Cardiac muscle cell (in vitro differentiated cells and primary cell): Measurements from ENCODE around the gene SERPINA5. TPM values are rescaled to one million over a fixed set of nuclear protein-coding genes. Genes with fewer than 3 reads are reported as not detected.

Experiments used
- DNase-seq, 2 donors: peaks; one replicate each; pipeline versions ENCODE4 v3.0.0 to v3.0.0-alpha.2; 2010 to 2017; ENCODE audit warnings: low read depth in 1 of 2, low spot score in 1 of 2
- H3K27ac ChIP-seq: fragments of 200-600 bp; sonication (generic); 2 replicates; pipeline ENCODE4 v1.5.1; 2016
- H3K27me3 ChIP-seq: fragments of 200-600 bp; sonication (generic); 2 replicates; pipeline ENCODE4 v1.6.0; 2016; ENCODE audit warnings: control low read depth
- H3K36me3 ChIP-seq: fragments of 200-600 bp; sonication (generic); 2 replicates; pipeline ENCODE4 v1.5.1; 2016; ENCODE audit warnings: control low read depth
- H3K4me1 ChIP-seq: fragments of 200-600 bp; sonication (generic); 2 replicates; pipeline ENCODE4 v1.8.1; 2017; ENCODE audit warnings: low read depth, mild to moderate bottlenecking, mixed run types
- H3K4me3 ChIP-seq: fragments of 200-600 bp; sonication (generic); 2 replicates; pipeline ENCODE4 v1.5.1; 2016; ENCODE audit warnings: mild to moderate bottlenecking
- H3K9me3 ChIP-seq: fragments of 200-600 bp; sonication (generic); 2 replicates; pipeline ENCODE4 v1.5.1; 2017; ENCODE audit warnings: low read depth, mild to moderate bottlenecking, control low read depth
- polyA plus RNA-seq: library from polyadenylated mRNA; unstranded; fragments of >200 nt; fragmentation: Nextera tagmentation; extraction: Ambion mirVana; gene quantifications from 2 replicates; pipeline ENCODE4 v1.2.1, GENCODE V29; 2016
- total RNA-seq: library from RNA; depleted of rRNA; stranded (reverse); fragments of >200 nt; gene quantifications from 2 replicates; pipeline ENCODE4 v1.2.3, GENCODE V29; 2016
- TF ChIP-seq, protein P1 (sequence below): IDR thresholded peaks from 2 replicates; pipeline ENCODE4 v1.5.1; 2012; ENCODE audit warnings: low read depth, mild to moderate bottlenecking, low read length

The SERPINA5 gene
- total and polyA plus RNA-seq, 2 experiments from 2014 or later: not detected

DNA sequence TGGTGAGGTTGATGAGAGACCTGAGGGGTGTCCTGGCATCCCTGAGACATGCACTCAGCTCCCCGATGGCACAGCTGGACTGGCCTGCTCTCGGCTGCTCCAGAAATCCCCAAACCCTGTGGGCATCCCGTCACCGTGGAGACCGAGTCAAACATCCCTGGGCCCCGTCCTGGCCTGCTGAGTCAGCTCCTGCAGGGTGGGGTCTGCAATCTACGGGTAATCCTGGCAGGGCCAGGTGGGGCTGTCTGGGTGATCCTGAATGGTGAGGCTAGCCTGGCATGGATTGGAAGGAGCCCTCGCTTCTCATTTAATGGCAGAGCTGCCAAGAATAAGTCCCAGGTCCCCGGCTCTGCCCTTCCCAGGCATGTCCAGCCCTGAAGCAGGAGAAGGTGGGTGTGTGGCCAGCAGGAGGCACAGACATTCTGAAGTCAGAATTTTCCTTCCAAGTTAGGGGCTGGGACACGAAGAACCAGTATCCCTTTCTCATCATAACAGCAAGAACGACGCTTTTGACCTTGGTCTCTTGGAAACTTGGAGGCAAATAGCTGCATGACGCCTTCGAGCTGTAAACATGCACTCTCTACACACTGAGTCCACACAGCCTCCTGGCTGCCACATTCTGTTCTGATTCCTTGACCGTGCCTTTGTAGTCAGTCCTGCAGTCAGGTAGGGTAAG is 37.6 kb upstream of the SERPINA5 start:
- Histone ChIP-seq H3K36me3 (no peaks in the 10 kb centered on the region), H3K27ac (no peak overlapping the region), H3K27me3 (no peaks in the 10 kb centered on the region), H3K4me3 (no peak overlapping the region), H3K4me1 (no peaks in the 10 kb centered on the region), H3K9me3 (no peaks in the 10 kb centered on the region)
- TF ChIP-seq, protein P1, sequence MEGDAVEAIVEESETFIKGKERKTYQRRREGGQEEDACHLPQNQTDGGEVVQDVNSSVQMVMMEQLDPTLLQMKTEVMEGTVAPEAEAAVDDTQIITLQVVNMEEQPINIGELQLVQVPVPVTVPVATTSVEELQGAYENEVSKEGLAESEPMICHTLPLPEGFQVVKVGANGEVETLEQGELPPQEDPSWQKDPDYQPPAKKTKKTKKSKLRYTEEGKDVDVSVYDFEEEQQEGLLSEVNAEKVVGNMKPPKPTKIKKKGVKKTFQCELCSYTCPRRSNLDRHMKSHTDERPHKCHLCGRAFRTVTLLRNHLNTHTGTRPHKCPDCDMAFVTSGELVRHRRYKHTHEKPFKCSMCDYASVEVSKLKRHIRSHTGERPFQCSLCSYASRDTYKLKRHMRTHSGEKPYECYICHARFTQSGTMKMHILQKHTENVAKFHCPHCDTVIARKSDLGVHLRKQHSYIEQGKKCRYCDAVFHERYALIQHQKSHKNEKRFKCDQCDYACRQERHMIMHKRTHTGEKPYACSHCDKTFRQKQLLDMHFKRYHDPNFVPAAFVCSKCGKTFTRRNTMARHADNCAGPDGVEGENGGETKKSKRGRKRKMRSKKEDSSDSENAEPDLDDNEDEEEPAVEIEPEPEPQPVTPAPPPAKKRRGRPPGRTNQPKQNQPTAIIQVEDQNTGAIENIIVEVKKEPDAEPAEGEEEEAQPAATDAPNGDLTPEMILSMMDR: no peak
- DNase-seq: no peak

DNA sequence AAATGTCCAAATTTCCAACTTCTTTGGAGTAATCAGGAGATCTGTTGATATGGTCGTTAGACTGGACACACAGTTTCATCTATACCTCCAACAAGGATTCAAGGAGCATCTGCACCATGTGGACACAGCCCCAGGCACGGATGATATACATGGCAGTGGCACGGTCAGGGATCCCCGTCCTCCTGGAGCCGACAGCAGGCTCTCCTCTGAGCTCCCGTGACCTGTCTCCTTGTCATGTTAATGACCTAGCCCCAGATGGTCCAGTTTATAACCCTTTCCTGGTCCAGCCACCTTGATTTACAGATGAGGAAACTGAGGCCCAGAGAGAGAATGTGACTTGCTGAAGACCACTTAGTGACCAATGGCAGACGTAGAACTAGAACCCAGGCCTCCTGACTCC is 36.5 kb upstream of the SERPINA5 start:
- Histone ChIP-seq H3K27me3 (no peaks in the 10 kb centered on the region), H3K4me3 (no peak overlapping the region), H3K9me3 (no peaks in the 10 kb centered on the region), H3K36me3 (no peaks in the 10 kb centered on the region), H3K27ac (no peak overlapping the region), H3K4me1 (no peaks in the 10 kb centered on the region)
- DNase-seq: no peak
- TF ChIP-seq, protein P1: no peak

DNA sequence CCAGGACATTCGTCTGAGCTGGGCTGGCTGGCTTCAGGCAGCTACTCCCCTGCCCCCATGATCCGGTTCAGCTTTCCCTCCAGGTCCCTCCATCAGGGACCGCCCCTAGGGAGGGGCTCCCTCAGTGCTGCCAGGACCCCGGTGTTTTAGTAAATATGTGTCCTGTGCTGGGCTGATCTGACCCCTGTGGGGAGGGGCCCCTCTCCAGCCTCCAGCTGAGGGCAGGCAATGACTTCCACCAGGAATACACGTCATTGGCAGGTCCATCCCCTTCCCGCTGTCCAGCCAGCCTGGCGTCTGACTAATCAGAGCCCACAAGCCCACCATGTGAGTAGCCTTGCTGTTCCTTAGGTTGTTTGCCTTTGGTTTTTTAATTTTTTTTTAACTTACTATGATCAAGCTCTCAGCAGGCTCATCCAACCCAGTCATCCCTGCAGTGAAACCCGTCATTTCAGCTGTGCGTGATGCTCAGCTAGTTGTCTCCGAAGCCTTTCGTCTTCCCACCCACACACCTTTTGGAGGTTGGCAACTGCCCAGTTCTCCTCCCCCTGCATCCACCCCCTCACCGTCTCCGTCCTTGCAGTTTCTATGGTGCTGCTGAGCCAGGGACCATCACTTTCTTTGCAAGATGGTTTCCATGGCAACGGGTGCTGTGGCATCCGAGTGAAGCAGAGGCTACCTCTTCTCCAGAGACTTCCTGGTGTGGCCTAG is 35.9 kb upstream of the SERPINA5 start:
- no peak overlapping the region for H3K4me3 ChIP-seq
- no peaks in the 10 kb centered on the region for H3K27me3 ChIP-seq
- H3K36me3 ChIP-seq: no peaks in the 10 kb centered on the region
- H3K27ac ChIP-seq: no peak overlapping the region
- H3K9me3 ChIP-seq: no peaks in the 10 kb centered on the region
- TF ChIP-seq, protein P1: no peak
- no peaks in the 10 kb centered on the region for H3K4me1 ChIP-seq
- DNase-seq: peak in 1 of 2 donors; percentile 40

DNA sequence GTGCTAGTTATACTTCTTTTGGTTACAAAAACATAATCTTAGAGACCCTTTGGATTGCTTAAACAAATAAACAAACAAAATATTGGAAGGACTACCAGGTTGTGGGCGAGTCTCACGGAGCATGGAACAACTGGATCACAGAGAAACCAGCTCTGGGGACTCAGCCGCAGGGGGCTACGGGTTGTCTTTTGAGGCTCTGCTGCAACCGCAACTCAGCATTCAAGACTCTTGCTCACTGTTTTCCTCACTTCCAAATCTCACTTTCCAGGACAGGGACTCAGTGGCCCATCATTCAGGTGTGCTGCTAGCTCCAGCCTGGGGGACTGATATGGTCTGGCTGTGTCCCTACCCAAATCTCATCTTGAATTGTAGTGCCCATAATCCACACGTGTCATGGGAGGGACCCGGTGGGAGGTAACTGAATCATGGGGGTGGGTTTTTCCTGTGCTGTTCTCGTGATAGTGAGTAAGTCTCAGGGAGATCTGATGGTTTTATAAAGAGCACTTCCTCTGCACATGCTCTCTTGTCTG is 34.0 kb upstream of the SERPINA5 start:
- DNase-seq: no peak
- H3K4me1 ChIP-seq: no peaks in the 10 kb centered on the region
- no peak overlapping the region for H3K27ac ChIP-seq
- H3K36me3 ChIP-seq: no peaks in the 10 kb centered on the region
- TF ChIP-seq, protein P1: no peak
- H3K27me3 ChIP-seq: no peaks in the 10 kb centered on the region
- H3K9me3 ChIP-seq: no peaks in the 10 kb centered on the region
- no peak overlapping the region for H3K4me3 ChIP-seq

DNA sequence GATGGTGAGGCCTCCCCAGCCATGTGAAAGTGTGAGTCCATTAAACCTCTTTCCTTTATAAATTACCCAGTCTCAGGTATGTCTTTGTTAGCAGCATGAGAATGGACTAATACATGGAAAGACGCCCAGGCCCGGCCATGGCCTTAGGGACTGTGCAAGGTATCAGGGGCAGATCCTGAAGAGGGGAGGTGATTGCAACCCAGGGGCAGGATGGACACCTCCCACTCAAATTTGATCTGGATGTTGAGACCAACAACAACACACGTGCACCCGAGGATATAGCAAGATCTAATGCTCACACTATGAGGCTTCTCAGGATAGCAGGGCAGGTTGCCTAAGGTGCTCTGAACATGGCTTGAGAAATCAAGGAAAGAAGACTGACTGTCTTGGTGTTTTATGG is 33.5 kb upstream of the SERPINA5 start:
- H3K4me1 ChIP-seq: no peaks in the 10 kb centered on the region
- H3K27ac ChIP-seq: no peak overlapping the region
- H3K36me3 ChIP-seq: no peaks in the 10 kb centered on the region
- TF ChIP-seq, protein P1: no peak
- H3K27me3 ChIP-seq: no peaks in the 10 kb centered on the region
- no peaks in the 10 kb centered on the region for H3K9me3 ChIP-seq
- H3K4me3 ChIP-seq: no peak overlapping the region
- no peak for DNase-seq
